Measurements from ENCODE around the gene SLC39A11.
"Not testable (repeated sequence)": the region's sequence is repeated elsewhere in the genome, so short reads cannot be mapped to it uniquely, and the experiment has no call there.

SLC39A11 gene

DNA sequence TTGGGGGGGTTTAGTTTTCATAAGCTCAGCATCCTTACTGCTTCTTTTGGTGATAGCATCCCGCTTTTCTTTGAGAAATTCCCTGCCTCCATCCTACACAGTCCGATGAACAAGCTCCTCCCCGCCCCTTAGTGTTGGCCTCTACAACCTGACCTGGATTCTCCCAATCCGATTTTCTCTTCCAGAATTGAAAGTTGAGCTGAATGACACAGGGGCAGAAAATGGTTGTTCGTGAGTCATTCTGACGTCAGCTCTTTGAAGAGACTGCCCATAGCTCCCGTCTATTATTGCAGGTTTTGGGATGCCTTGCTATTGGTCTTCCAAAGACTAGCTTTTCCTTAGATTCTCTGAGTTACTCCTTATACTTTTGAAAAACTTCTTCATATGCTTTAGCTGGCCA lies 279.7 kb downstream of the SLC39A11 start:
- no peak for DNase-seq

DNA sequence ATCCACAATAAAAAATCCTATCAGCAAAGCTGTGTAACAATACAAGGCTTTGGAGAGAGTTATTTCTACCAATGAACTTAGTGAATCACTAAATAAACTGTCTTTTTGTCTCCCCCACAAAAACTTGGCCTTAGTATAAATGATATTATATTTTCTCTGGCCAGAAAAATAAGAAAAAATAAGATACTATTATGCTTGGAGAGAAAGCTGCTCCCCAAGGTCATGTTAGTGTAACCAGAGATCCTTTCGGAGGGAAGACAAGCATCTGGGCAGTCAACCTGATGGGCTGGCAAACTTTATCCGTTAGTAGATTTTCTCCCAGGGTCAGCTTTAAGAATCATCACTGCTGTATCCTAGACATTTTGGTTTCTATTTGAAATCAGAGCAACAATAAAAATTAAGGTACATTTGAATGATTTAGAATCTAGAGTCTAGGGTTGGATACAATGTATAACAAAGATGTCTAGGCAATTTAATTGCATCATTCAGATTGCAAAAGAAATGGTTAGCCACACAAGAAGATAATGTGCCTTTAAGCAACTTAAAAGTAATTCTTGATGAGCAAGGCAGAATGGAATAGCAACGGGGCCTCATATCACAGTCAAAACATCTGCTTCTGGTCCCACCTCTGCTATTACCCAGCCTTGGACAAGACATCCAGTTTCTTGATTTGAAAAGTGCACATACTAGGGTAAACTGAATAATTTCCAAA lies 280.4 kb downstream of the SLC39A11 start:
- DNase-seq, result no peak

DNA sequence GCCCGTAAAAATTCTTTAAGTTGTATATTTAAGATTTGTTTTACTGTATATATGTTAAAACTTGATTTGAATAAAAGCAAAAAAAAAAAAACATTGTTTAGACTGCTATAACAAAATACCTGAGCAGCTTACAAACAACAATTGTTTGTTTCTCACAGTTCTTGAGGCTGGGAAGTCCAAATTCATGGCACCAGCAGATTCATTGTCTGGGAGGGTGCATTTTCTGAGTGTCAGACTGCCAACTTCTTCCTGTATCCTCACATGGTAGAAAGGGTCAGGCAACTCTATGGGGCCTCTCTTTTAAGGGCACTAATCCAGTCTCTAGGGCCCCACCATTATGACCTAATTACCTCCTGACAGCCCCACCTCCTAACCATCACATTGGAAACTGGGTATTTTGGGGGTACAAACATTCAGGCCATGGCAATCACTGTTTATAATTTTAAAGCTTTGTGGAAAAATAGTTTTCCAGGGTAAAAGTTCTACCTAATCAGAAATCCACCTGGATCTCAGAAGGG lies 281.4 kb downstream of the SLC39A11 start:
- no peak for DNase-seq

DNA sequence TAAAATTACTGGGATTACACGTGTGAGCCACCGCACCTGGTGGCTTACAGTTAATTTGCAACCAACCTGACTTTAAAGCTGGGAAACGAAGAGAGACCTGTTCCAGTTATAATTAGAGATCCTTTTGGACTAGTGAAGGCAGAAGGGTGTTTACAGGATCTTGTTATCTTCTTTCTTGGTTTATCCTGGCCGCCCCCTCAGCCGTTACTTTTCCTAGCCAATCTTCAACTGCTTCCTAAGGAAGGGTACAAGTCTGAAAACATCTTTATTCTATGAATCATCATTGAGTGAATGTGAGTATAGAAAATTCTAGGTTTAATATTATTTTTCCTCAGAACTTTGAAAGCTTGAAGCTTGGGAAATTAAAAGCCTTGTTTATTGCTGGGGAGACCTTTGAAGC lies 286.5 kb downstream of the SLC39A11 start:
- DNase-seq, result no peak

DNA sequence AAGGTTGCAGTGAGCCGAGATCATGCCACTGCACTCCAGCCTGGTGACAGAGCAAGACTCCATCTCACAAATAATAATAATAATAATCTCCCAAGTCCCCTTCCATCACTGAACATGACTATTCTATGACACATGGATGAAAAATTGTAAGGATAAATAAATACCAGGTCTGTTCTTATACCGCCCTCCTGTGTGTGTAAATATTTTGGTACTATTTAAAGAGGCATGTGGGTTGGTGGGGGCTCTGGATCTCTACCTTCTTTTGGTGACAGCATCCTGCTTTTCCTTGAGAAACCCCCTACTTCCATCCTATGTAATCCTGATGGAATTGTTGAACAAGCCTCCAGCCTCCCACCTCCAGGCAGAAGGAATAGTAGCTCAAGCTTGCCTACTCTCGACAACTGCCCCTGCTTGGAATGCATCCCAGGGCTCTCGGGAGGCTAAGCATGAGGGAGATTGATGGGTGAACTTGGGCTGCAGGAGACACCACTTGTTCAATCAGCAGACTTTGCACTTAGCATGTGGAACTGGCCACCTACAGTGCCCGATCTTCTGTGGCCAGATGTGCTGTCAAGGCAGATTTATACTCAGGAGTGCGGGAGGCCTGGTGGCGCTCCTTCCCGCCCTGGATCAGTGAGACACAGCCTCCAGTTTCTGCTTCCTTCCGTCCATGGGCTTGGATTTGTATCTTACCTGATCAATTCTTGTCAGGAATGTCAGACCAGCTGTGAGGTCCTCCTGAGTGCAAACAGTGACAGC lies 287.4 kb downstream of the SLC39A11 start:
- no peak for DNase-seq

GRCh38 chr17:72802726-72803125 lies 289.8 kb downstream of the SLC39A11 start:
- DNase-seq, result no peak

DNA sequence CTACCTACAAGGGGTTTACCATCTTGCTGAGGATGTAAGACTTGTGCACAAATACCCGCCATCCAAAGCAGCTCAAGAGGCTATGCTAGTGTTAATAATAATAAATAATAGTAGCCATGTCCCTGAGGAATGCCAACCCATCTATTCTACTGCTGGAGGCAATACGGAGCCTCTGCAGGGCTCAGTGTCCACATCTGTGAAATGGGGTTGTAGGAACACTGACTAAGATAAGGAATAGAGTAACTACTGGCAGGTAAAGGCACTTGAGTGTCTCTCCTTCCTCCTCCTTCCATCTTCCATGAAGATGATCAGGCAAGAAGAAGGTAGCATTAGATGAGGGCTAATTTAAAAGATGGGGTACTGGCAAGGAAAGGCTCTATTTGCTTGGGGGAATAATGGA lies 295.3 kb downstream of the SLC39A11 start:
- no peak for DNase-seq

DNA sequence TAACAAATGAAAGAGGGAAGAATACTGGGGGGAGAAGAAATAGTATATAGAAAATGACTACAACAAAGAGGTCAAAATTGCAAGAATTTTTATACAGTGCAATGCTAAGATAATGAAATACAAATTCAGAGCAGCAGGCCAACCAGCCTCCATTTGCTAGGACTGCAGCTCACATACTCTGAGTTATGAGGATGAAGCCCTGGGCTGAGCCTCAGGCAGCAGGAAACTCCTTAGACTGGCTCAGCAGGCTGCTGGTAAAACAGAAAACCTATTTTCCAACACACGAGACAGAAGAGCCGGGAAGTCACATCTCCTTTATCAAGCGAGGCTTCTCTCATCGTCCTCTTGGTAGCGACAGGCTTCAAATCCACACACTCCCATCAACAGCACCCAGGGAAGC lies 296.5 kb downstream of the SLC39A11 start:
- no peak for DNase-seq

DNA sequence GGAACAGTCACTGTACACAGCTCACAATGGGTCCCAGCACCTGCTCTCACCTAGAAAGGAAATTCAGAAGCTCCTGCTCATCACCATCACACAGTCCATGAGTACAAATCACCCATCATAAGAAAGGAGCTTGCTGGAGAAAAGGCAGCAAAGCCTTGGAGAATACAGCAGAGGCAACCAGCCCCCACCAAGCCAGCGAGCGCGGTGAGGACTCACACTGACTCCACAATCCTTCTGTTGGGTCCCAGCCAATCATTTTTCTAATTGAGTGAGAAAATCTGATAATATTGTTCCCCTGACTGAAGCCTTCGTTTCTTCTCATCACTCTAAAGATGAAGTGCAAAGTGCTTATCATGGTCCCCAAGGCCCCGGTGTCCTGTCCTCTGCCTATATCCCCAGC lies 298.3 kb downstream of the SLC39A11 start:
- no peak for DNase-seq

- no peak for DNase-seq
These were observed 299.7 kb downstream of the SLC39A11 start for GRCh38 chr17:72792771-72793170.

DNA sequence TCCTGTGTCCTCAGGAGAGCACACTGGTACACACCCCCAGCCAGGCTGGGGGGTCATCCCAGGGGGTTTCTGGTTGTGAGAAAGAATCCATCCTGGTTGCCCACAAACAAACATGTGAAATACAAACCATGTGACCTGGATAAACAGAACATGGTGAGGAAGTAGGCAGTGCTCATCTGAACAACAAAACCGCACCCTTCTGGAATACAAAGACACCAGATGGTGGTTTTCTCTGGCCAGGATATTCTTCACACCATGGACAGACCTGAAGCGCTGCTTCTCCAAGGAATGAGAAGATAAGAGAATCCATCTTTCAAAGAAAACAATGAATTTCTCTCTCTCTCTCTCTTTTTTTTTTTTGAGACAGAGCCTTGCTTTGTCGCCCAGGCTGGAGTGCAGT lies 302.3 kb downstream of the SLC39A11 start:
- DNase-seq, result no peak

- no peak for DNase-seq
These were observed 302.8 kb downstream of the SLC39A11 start for GRCh38 chr17:72789711-72790110.

DNA sequence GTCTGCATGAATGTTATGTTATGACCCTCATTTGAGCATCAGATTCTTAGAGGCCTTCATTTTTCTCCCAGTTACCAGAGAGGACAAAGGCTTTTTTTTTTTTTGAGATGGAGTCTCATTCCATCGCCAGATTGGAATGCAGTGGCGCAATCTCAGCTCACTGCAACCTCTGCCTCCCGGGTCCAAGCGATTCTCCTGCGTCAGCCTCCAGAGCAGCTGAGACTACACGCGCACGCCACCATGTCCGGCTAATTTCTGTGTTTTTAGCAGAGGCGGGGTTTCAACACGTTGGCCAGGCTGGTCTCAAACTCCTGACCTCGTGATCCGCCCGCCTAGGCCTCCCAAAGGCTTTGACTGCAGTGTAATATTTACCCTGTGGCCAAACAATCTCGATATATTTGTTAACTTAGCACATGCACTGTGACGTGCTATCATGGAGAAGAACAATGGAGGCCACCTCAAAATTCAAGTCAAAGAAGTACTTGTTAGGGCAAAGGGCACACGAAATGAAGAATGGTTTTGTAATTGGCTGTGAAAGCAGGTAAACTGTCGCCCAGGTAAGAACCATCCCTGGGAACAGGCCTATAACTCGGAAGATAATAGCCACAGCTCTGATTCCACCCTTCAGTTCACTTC lies 303.4 kb downstream of the SLC39A11 start:
- DNase-seq, result no peak

DNA sequence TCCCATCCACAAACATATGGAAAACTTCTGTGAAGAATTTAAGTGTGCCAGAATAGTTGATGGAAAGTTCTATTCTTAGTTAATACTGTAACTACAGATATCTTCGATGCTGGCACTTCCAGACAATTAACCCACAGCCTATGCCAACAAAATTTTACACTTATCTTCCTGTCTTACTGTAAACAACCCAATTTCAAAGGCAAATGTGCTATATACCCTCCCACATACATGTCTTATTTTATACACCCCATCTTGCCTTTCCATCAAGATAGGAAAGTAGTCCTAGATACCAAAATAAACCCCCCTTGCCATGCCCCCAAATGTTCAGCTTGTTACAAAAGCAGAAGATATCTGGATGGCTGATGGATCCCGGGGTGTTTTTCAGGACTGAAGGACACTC lies 306.3 kb downstream of the SLC39A11 start:
- DNase-seq, result no peak

DNA sequence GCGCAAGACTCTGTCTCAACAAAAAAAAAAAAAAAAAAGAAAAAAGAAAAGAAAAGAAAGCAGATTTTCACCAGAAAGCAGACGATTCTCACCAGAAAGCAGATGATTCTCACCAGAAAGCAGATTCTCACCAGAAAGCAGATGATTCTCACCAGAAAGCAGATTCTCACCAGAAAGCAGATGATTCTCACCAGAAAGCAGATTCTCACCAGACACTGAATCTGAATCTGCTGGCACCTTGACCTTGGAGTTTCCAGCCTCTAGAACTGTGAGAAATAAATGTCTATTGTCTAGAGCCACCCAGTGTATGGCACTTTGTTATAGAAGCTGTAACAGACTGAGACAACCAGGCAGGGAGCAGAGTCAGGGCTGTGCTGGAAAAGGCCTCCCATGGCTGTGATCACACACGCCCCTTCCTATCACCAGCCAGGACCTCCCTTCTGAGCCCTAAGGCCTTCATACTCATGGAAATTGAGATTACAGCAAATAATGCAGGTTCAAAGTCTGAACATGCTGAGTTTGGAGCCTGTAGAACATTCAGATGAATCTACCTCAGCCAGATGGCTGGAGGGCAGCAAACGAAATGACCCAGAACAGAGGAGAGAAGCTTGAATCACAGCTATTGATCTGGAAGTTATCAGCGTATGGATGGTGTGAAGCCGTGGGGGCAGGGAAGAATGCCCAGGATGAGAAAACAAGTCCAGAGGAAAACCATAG lies 309.3 kb downstream of the SLC39A11 start:
- DNase-seq, result no peak

DNA sequence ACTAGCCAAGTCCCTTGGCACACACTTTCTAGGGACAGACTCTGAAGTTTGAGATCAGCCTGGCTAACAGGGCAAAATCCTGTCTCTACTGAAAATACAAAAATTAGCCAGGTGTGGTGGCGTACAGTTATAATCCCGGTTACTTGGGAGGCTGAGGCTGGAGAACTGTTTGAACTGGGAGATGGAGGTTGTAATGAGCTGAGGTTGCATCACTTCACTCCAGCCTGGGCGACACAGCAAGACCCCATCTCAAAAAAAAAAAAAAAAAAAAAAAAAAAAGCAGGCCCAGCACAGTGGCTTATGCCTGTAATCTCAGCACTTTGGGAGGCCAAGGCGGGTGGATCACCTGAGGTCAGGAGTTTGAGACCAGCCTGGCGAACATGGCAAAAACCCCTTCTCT lies 310.1 kb downstream of the SLC39A11 start:
- not testable (repeated sequence) for DNase-seq

DNA sequence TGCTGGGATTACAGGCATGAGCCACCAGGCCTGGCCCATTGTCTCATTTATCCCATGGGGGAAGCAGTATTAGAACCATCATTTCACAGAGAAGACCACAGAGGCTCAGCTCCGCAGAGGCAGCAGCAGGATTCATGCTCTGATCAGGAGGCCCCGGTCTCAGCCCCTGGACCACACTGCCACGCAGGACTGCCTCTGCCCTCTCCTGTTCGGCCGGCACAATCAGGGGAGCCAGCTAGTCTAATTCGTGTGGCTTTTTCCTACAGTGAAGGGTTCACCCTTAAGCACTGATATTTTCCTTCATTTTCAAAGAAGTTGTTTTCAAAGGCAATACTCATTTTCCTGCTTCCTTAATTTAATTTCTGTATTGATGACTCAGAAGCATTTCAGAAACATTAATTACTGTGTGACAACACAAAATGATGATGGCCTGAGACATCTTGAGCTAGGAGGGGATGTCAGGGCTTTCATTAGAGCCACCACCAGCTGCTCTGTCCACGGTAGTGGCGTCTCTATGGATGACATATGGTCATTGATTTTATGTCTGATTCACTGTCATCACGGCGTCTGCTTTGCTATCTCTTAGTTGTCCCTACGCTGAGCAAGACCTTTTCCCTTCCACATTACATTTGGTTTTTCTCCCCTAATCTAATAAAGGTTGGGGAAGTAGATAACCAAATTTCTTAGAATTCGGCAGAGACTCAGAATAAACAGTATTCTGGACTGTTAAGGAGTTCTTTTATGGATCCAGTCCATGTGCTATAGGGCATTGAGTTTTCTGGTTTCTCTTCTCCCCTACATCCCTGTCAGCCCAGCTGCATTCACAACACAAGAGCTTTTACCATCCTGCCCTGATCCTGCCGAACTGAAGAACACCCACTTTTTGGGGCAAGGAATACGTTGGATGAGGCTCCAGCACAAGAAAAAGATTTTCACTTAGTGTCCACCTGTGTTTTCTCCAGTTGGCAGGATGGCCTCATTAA lies 314.0 kb downstream of the SLC39A11 start:
- DNase-seq, result no peak

DNA sequence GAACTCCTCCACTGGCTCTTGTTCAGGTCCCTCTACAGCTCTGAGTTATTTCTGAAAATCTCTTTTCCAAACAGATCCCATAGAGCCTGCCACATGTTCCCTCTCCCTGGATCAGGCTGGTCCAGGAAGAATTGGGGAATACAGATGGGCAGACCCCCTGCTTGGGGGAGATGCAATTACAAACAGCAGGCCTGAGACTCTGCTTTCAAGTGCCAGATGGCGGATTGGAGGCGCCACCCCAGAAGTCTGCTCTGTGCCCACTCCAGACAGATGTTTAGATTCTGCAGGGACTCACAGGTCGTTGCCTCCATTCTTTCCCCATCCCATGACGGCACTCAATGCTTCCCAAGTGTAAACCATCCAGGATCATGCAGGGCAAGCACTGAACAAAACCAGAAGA lies 316.6 kb downstream of the SLC39A11 start:
- DNase-seq, result no peak

- DNase-seq, result no peak
These were observed 317.3 kb downstream of the SLC39A11 start for GRCh38 chr17:72775237-72775636.

DNA sequence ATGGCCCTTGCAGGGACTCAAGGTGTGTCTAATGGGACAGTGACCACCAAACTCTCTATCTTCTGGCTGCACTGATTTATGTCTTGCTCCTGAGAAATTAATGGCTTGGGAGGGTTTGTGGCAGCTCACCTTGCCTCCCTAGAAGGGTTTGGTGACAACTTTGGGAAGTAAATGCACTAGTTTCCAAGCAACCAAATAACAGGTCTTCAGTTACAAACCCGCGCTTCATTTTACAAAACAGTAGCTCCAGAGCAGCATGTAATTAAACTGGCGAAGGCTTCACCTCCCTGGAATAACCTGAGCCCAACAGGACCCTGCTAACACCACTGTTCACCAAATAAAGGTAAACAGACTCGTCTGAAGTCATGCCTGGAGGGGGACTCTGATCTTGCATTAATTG lies 318.3 kb downstream of the SLC39A11 start:
- DNase-seq, result no peak

DNA sequence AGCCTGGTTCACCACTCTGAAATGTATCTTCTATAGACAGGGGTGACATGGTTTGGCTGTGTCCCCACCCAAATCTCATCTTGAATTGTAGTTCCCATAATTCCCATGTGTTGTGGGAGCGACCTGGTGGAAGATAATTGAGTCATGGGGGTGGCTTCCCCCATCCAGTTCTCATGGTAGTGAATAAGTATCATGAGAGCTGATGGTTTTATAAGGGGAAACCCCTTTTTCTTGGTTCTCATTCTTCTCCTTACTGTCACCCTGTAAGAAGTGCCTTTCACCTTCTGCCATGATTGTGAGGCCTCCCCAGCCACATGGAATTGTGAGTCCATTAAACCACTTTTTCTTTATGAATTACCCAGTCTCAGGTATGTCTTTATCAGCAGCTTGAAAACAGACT lies 319.3 kb downstream of the SLC39A11 start:
- DNase-seq, result not testable (repeated sequence)

- no peak for DNase-seq
These were observed 320.1 kb downstream of the SLC39A11 start for GRCh38 chr17:72772331-72772821.
